Activated CD8-positive, alpha-beta T cell treated with anti-CD3 and anti-CD28 coated beads for 36 hours (primary cell): ENCODE results near the gene ZBTB45. TPM values are rescaled to one million over a fixed set of nuclear protein-coding genes. Genes with fewer than 3 reads are reported as not detected.
"Not testable (repeated sequence)": the region's sequence is repeated elsewhere in the genome, so short reads cannot be mapped to it uniquely, and the experiment has no call there.

Experiments
- ATAC-seq: fragments of 200-7000 bp; cut with Tn5 transposase; one replicate; pipeline ENCODE4 v1.10.0; 2021; ENCODE audit warnings: mild to moderate bottlenecking, moderate library complexity
- CTCF ChIA-PET: fragments of 350-600 bp; sonication (Branson Sonifier 250); formaldehyde crosslinking; loops from one replicate; lab custom pipeline; 2021; ENCODE audit warnings: antibody characterized with exemption; lab: Charles Lee
- POLR2A ChIA-PET: fragments of 350-600 bp; sonication (Branson Sonifier 250); formaldehyde crosslinking; loops from one replicate; lab custom pipeline; 2021; ENCODE audit warnings: antibody characterized with exemption; lab: Charles Lee
- DNase-seq: peaks from one replicate; pipeline ENCODE4 v3.0.0-alpha.2; 2020
- H3K27ac Mint-ChIP-seq: one replicate; pipeline ENCODE4 v1.8.0; 2021; ENCODE audit warnings: mild to moderate bottlenecking, mixed read lengths
- H3K27me3 Mint-ChIP-seq: one replicate; pipeline ENCODE4 v1.8.0; 2021; ENCODE audit warnings: mixed read lengths
- H3K36me3 Mint-ChIP-seq: one replicate; pipeline ENCODE4 v1.8.0; 2021; ENCODE audit warnings: low read depth, mixed read lengths
- H3K4me1 Mint-ChIP-seq: one replicate; pipeline ENCODE4 v1.8.0; 2021; ENCODE audit warnings: low read depth, mixed read lengths
- H3K4me3 Mint-ChIP-seq: one replicate; pipeline ENCODE4 v1.8.0; 2021; ENCODE audit warnings: mild to moderate bottlenecking, moderate library complexity, mixed read lengths
- H3K9me3 Mint-ChIP-seq: one replicate; pipeline ENCODE4 v1.8.0; 2021; ENCODE audit warnings: mixed read lengths
- intact Hi-C: fragments of 100-400 bp; cut with micrococcal nuclease; formaldehyde crosslinking; loops from one replicate; pipeline ENCODE4 v1.10.0; 2022
- total RNA-seq, 2 experiments: library from RNA; stranded (reverse); gene quantifications; one replicate each; pipeline ENCODE4 v1.2.3, GENCODE V29; 2021
- TF ChIP-seq, protein P1 (sequence below): fragments of 200-600 bp; IDR thresholded peaks from one replicate; pipeline ENCODE4 v1.8.0; 2022; ENCODE audit warnings: antibody characterized with exemption, mild to moderate bottlenecking

ZBTB45 gene
- total RNA-seq, 2 experiments from 2014 or later, result 7.4 to 7.9 TPM

DNA sequence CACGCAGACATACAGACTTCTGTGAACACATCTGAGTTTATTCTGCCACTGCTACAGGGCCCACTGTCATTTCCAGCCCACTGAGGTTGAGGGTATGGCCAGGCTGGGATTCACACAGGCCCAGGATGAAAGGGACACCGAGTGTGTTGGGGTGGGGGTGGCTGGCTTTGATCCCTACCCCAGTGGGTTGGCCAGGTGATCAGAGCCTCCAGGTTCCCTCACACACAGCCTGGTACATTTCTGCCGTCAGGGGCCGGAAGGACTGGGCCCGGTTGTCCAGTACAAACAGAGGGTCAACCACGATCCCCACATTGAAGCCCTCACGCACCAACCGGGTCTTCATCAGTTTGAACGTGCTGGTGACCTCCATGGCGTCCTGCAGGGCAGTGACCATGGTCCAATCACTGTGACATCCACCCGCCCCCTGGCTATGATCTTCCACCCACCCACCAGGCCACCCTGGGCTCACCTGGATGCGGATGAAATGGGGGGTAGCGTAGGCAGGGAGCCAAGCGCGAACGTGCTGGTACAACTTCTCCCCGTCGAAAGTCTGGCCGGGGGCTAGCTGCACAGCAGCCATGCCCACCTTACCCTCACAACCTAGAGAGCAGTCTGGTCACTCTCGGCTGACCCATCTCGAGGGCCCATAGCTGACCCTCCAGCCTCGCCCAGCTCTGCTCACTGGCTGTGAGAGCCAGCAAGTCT lies 21.1 kb downstream of the ZBTB45 start:
- Mint-ChIP-seq H3K27ac (peak overlapping the region; percentile 86), H3K4me1 (peaks cover 23% of the 10 kb centered on the region), H3K9me3 (peaks cover 6% of the 10 kb centered on the region), H3K27me3 (no peaks in the 10 kb centered on the region), H3K36me3 (peaks cover 4% of the 10 kb centered on the region), H3K4me3 (peak overlapping the region; percentile 87)
- ChIA-PET POLR2A (interaction anchor here (0.7 to 1.2 kb wide), 4 partner anchors 14 to 22 kb away, joined by 3 to 5 read pairs (median 4); partner anchors contain the start of gene ZNF446), CTCF (interaction anchor here (0.8 to 1.7 kb wide), 3 partner anchors 9 to 21 kb away, joined by 3 to 5 read pairs (median 4); partner anchors contain the start of gene ZBTB45)
- DNase-seq (no peak), ATAC-seq (no peak)
- TF ChIP-seq, protein P1, sequence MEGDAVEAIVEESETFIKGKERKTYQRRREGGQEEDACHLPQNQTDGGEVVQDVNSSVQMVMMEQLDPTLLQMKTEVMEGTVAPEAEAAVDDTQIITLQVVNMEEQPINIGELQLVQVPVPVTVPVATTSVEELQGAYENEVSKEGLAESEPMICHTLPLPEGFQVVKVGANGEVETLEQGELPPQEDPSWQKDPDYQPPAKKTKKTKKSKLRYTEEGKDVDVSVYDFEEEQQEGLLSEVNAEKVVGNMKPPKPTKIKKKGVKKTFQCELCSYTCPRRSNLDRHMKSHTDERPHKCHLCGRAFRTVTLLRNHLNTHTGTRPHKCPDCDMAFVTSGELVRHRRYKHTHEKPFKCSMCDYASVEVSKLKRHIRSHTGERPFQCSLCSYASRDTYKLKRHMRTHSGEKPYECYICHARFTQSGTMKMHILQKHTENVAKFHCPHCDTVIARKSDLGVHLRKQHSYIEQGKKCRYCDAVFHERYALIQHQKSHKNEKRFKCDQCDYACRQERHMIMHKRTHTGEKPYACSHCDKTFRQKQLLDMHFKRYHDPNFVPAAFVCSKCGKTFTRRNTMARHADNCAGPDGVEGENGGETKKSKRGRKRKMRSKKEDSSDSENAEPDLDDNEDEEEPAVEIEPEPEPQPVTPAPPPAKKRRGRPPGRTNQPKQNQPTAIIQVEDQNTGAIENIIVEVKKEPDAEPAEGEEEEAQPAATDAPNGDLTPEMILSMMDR, result no peak
- intact Hi-C loops, result no loop called here

DNA sequence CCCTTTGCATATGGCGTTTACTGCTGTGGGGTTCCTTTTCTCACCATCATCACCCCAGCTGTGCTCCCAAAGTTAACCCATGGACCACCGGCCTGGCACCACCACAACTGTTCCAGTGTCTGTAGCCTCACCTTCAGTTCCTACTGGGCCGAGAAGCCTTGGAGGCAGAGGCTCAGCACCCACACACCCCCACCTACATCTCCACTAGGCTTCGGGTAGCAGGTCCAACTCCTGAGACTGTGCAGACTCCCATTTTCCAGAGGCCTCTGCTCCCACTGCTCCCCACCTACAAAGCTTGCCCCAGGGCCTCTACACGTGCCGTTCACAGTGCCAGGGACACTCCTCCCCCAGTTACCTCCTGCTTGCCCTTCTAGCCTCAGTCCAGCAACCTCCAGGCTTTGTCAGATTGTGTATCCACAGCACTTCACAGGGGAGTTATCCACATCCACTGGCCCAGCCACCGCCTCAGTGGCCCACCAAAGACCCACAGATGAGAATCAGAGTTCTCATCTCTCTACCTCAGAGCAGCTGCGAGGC lies 21.9 kb downstream of the ZBTB45 start:
- Mint-ChIP-seq H3K4me1 (peaks cover 23% of the 10 kb centered on the region), H3K36me3 (peaks cover 4% of the 10 kb centered on the region), H3K4me3 (peak overlapping the region; percentile 87), H3K27ac (no peak overlapping the region), H3K9me3 (peaks cover 6% of the 10 kb centered on the region), H3K27me3 (no peaks in the 10 kb centered on the region)
- no peak for ATAC-seq
- TF ChIP-seq, protein P1, result no peak
- intact Hi-C loops, result no loop called here
- CTCF ChIA-PET, result interaction anchor here (1.3 to 1.5 kb wide), 2 partner anchors 16 to 22 kb away, joined by 4 read pairs; partner anchors contain the start of gene ZBTB45
- DNase-seq, result no peak
- POLR2A ChIA-PET, result interaction anchor here (1.2 kb wide), 2 partner anchors 13 to 21 kb away, joined by 3 to 5 read pairs; partner anchors contain the start of gene ZNF446

- peaks cover 6% of the 10 kb centered on the region for H3K36me3 Mint-ChIP-seq
- no peak overlapping the region for H3K4me3 Mint-ChIP-seq
- ATAC-seq (no peak), DNase-seq (no peak)
- TF ChIP-seq, protein P1, result no peak
- no peaks in the 10 kb centered on the region for H3K27me3 Mint-ChIP-seq
- POLR2A ChIA-PET, result interaction anchor here (1.0 kb wide), 1 partner anchor 15 kb away, joined by 4 read pairs; no protein-coding TSS in a partner anchor
- CTCF ChIA-PET, result interaction anchor here (1.5 kb wide), 1 partner anchor 27 kb away, joined by 3 read pairs; the partner anchor contains the start of gene ZBTB45
- no peak overlapping the region for H3K27ac Mint-ChIP-seq
- no peaks in the 10 kb centered on the region for H3K9me3 Mint-ChIP-seq
- peaks cover 15% of the 10 kb centered on the region for H3K4me1 Mint-ChIP-seq
- intact Hi-C loops, result no loop called here
Measured at GRCh38 chr19:58492265-58492664, 27.3 kb downstream of the ZBTB45 start.

GRCh38 chr19:58491393-58491792 lies 28.2 kb downstream of the ZBTB45 start:
- CTCF ChIA-PET, result no interaction called here
- TF ChIP-seq, protein P1, result no peak
- DNase-seq (no peak), ATAC-seq (no peak)
- POLR2A ChIA-PET, result no interaction called here
- H3K27me3 Mint-ChIP-seq, result no peaks in the 10 kb centered on the region
- H3K36me3 Mint-ChIP-seq, result peaks cover 6% of the 10 kb centered on the region
- intact Hi-C loops, result no loop called here
- no peaks in the 10 kb centered on the region for H3K9me3 Mint-ChIP-seq
- no peak overlapping the region for H3K4me3 Mint-ChIP-seq
- H3K27ac Mint-ChIP-seq, result no peak overlapping the region
- peaks cover 10% of the 10 kb centered on the region for H3K4me1 Mint-ChIP-seq

GRCh38 chr19:58484349-58484748 lies 35.3 kb downstream of the ZBTB45 start:
- POLR2A ChIA-PET, result interaction anchor here (1.0 kb wide), 1 partner anchor 14 kb away, joined by 3 read pairs; no protein-coding TSS in a partner anchor
- H3K27me3 Mint-ChIP-seq, H3K27ac Mint-ChIP-seq, CTCF ChIA-PET, H3K36me3 Mint-ChIP-seq, H3K4me1 Mint-ChIP-seq, H3K4me3 Mint-ChIP-seq, intact Hi-C loops, H3K9me3 Mint-ChIP-seq, ATAC-seq, DNase-seq: not testable (repeated sequence)
